H1 (cell line): Measurements from ENCODE around the gene HORMAD2.

ENCODE experiments used
- CTCF ChIP-seq, 3 experiments: IDR thresholded peaks; 1 replicate in 2 of 3; 2 replicates in 1 of 3; pipeline versions ENCODE4 v1.5.1 to v1.6.1; 2011; ENCODE audit warnings: low read length in 3 of 3, mild to moderate bottlenecking in 3 of 3, inconsistent platforms in 2 of 3, low read depth in 1 of 3, moderate library complexity in 1 of 3; ENCODE audit not compliant: insufficient read depth in 1 of 3; ENCODE audit errors: control extremely low read depth in 1 of 3
- EP300 ChIP-seq, 2 experiments: IDR thresholded peaks; 1 replicate in 1 of 2; 2 replicates in 1 of 2; pipeline ENCODE4 v1.6.1; 2011 to 2012; ENCODE audit warnings: low read depth in 2 of 2, low read length in 2 of 2, mild to moderate bottlenecking in 2 of 2, borderline replicate concordance in 1 of 2, inconsistent platforms in 1 of 2, moderate library complexity in 1 of 2
- FOSL1 ChIP-seq: IDR thresholded peaks from 2 replicates; pipeline ENCODE4 v1.6.1; 2011; ENCODE audit warnings: mild to moderate bottlenecking, low read depth, low read length, moderate library complexity; ENCODE audit not compliant: insufficient read depth
- RFX5 ChIP-seq: IDR thresholded peaks from 2 replicates; pipeline ENCODE4 v1.6.1; 2011; ENCODE audit warnings: low read depth, low read length, improper control_type of control experiment, borderline replicate concordance
- SP1 ChIP-seq: IDR thresholded peaks from 2 replicates; pipeline ENCODE4 v1.6.1; 2011; ENCODE audit warnings: low read depth, low read length
- TAF1 ChIP-seq: IDR thresholded peaks from 2 replicates; pipeline ENCODE4 v1.6.1; 2011; ENCODE audit warnings: mild to moderate bottlenecking, low read depth, low read length

- TF ChIP-seq SP1, result no peak
- no peak for TF ChIP-seq CTCF (IDR thresholded peaks at IDR 0.05; ENCODE audit: control extremely low read depth in 1 of 3, insufficient read depth in 1 of 3, low read depth in 1 of 3, low read length in 3 of 3)
- TF ChIP-seq FOSL1, result no peak
- no peak for TF ChIP-seq TAF1
- no peak for TF ChIP-seq RFX5
- no peak for TF ChIP-seq EP300 (IDR thresholded peaks at IDR 0.05; ENCODE audit: borderline replicate concordance in 1 of 2, low read depth in 2 of 2, low read length in 2 of 2)
Measured at GRCh38 chr22:30140414-30140813, 60.1 kb downstream of the HORMAD2 start.
